HEK293 (cell line): ENCODE results near the gene FXYD2.
"Not testable (repeated sequence)": the region's sequence is repeated elsewhere in the genome, so short reads cannot be mapped to it uniquely, and the experiment has no call there.

ENCODE experiments used
- CTCF ChIA-PET: fragments of 350-600 bp; formaldehyde crosslinking; extraction: SDS; loops from one replicate; lab custom pipeline; 2021; ENCODE audit warnings: antibody characterized with exemption; lab: Yijun Ruan, JAX
- POLR2A ChIA-PET: fragments of 300-600 bp; formaldehyde crosslinking; extraction: SDS; loops from one replicate; lab custom pipeline; 2020; ENCODE audit warnings: antibody characterized with exemption, inconsistent platforms; lab: Yijun Ruan, JAX
- H3K27ac ChIP-seq: fragments of 200-500 bp; sonication (Bioruptor generic); 2 replicates; pipeline ENCODE4 v1.5.1; 2014; ENCODE audit warnings: low read depth, low read length, control low read depth, inconsistent platforms; ENCODE audit errors: extremely low read depth
- H3K36me3 ChIP-seq, 2 experiments: fragments of 200-500 bp in 1 of 2; sonication (Bioruptor generic) in 1 of 2; 1 replicate in 1 of 2; 2 replicates in 1 of 2; pipeline ENCODE4 v1.5.1; 2014 to 2017; ENCODE audit warnings: inconsistent platforms in 2 of 2, low read length in 2 of 2; ENCODE audit not compliant: control insufficient read depth in 2 of 2, insufficient read depth in 1 of 2
- H3K4me1 ChIP-seq: fragments of 200-500 bp; sonication (Bioruptor generic); 2 replicates; pipeline ENCODE4 v1.5.1; 2014; ENCODE audit warnings: mild to moderate bottlenecking, low read length, inconsistent platforms; ENCODE audit not compliant: control insufficient read depth, insufficient read depth
- H3K4me3 ChIP-seq: 2 replicates; pipeline ENCODE4 v1.5.1; 2011; ENCODE audit warnings: low read depth, mild to moderate bottlenecking, control low read depth, low read length, moderate library complexity
- H3K9me3 ChIP-seq: fragments of 200-500 bp; sonication (Bioruptor generic); 2 replicates; pipeline ENCODE4 v1.5.1; 2014; ENCODE audit warnings: low read depth, low read length, inconsistent platforms; ENCODE audit not compliant: control insufficient read depth, insufficient read depth
- GLI2 ChIP-seq: fragments of 450-650 bp; formaldehyde crosslinking; IDR thresholded peaks from 2 replicates; pipeline ENCODE4; 2017; ENCODE audit warnings: missing biosample characterization, missing genetic modification characterization, low read depth, borderline replicate concordance
- GLIS1 ChIP-seq: fragments of 450-650 bp; formaldehyde crosslinking; IDR thresholded peaks from 2 replicates; pipeline ENCODE4 v1.5.1; 2016; ENCODE audit warnings: missing biosample characterization, missing genetic modification characterization
- MEIS1 ChIP-seq: sonication (generic); formaldehyde crosslinking; IDR thresholded peaks from 2 replicates; pipeline ENCODE4 v1.8.1; 2022; ENCODE audit warnings: missing genetic modification reagents, mild to moderate bottlenecking, borderline replicate concordance
- TSHZ1 ChIP-seq: fragments of 450-650 bp; formaldehyde crosslinking; IDR thresholded peaks from 2 replicates; pipeline ENCODE4 v1.5.1; 2016; ENCODE audit warnings: missing biosample characterization, missing genetic modification characterization, borderline replicate concordance
- WT1 ChIP-seq: fragments of 450-650 bp; formaldehyde crosslinking; IDR thresholded peaks from 2 replicates; pipeline ENCODE4 v1.5.1; 2016; ENCODE audit warnings: missing biosample characterization, missing genetic modification characterization
- ZBTB21 ChIP-seq: fragments of 450-650 bp; formaldehyde crosslinking; IDR thresholded peaks from 2 replicates; pipeline ENCODE4 v1.5.1; 2017; ENCODE audit warnings: missing biosample characterization, missing genetic modification characterization
- ZNF138 ChIP-seq: fragments of 450-650 bp; formaldehyde crosslinking; IDR thresholded peaks from 2 replicates; pipeline ENCODE4 v1.5.1; 2016; ENCODE audit warnings: missing biosample characterization, missing genetic modification characterization, borderline replicate concordance
- ZNF211 ChIP-seq: fragments of 450-650 bp; formaldehyde crosslinking; IDR thresholded peaks from 2 replicates; pipeline ENCODE4 v1.5.1; 2016; ENCODE audit warnings: low read depth, missing biosample characterization, missing genetic modification characterization
- ZNF248 ChIP-seq: fragments of 450-650 bp; formaldehyde crosslinking; IDR thresholded peaks from 2 replicates; pipeline ENCODE4 v1.5.1; 2017; ENCODE audit warnings: missing biosample characterization, missing genetic modification characterization
- ZNF280D ChIP-seq: fragments of 450-650 bp; formaldehyde crosslinking; IDR thresholded peaks from 2 replicates; pipeline ENCODE4 v1.5.1; 2016; ENCODE audit warnings: missing biosample characterization, missing genetic modification characterization
- ZNF292 ChIP-seq: fragments of 450-650 bp; formaldehyde crosslinking; IDR thresholded peaks from 2 replicates; pipeline ENCODE4 v1.5.1; 2016; ENCODE audit warnings: low read depth, missing biosample characterization, missing genetic modification characterization, borderline replicate concordance
- ZNF341 ChIP-seq: fragments of 450-650 bp; formaldehyde crosslinking; IDR thresholded peaks from 2 replicates; pipeline ENCODE4; 2016; ENCODE audit warnings: low read depth, missing biosample characterization, missing genetic modification characterization
- ZNF37A ChIP-seq: fragments of 450-650 bp; IDR thresholded peaks from 2 replicates; pipeline ENCODE4 v1.5.1; 2018; ENCODE audit warnings: missing biosample characterization, missing genetic modification characterization
- ZNF391 ChIP-seq: fragments of 450-650 bp; formaldehyde crosslinking; IDR thresholded peaks from 2 replicates; pipeline ENCODE4 v1.5.1; 2016; ENCODE audit warnings: low read depth, missing biosample characterization, missing genetic modification characterization, borderline replicate concordance
- ZNF48 ChIP-seq: fragments of 450-650 bp; formaldehyde crosslinking; IDR thresholded peaks from 2 replicates; pipeline ENCODE4 v1.5.1; 2016; ENCODE audit warnings: missing biosample characterization, missing genetic modification characterization
- ZNF501 ChIP-seq: fragments of 450-650 bp; formaldehyde crosslinking; IDR thresholded peaks from 2 replicates; pipeline ENCODE4 v1.5.1; 2016; ENCODE audit warnings: missing biosample characterization, missing genetic modification characterization
- ZNF629 ChIP-seq: fragments of 450-650 bp; formaldehyde crosslinking; IDR thresholded peaks from 2 replicates; pipeline ENCODE4 v1.5.1; 2017; ENCODE audit warnings: missing biosample characterization, missing genetic modification characterization
- ZNF776 ChIP-seq: fragments of 450-650 bp; formaldehyde crosslinking; IDR thresholded peaks from 2 replicates; pipeline ENCODE4 v1.5.0; 2017; ENCODE audit warnings: missing biosample characterization, missing genetic modification characterization, borderline replicate concordance
- ZNF777 ChIP-seq: fragments of 450-650 bp; formaldehyde crosslinking; IDR thresholded peaks from 2 replicates; pipeline ENCODE4 v1.5.1; 2017; ENCODE audit warnings: missing biosample characterization, missing genetic modification characterization, borderline replicate concordance
- ZNF830 ChIP-seq: fragments of 450-650 bp; IDR thresholded peaks from 2 replicates; pipeline ENCODE4 v1.5.0; 2018; ENCODE audit warnings: missing biosample characterization, missing genetic modification characterization, low read depth, mild to moderate bottlenecking, moderate library complexity

Gene FXYD2

DNA sequence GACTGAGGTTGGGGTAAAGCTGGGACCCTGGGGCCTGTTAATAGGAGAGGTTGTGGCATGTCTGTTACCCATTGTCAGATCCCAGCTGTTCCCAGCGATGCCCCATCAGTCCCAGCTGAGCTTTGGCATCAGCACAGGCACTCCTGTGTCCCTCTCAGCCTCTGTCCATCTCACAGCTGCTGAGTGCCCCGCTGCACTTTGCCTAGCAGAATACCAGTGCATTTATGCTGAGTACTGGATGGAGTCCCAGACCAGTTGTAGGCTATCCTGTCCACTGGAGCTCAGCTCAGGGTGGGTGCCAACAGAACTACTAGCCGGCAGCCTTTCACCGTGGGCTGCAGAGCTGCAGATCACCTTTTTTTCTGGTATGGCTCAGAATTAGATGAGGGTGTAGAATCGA, 42.0 kb upstream of the FXYD2 start:
- Histone ChIP-seq H3K4me3 (no peak overlapping the region), H3K27ac (no peak overlapping the region), H3K9me3 (no peaks in the 10 kb centered on the region), H3K4me1 (peaks cover 3% of the 10 kb centered on the region), H3K36me3 (no peaks in the 10 kb centered on the region)
- ChIA-PET POLR2A (no interaction called here), CTCF (interaction anchor here (1.2 kb wide), 1 partner anchor 22 kb away, joined by 4 read pairs; no protein-coding TSS in a partner anchor)
- TF ChIP-seq ZNF138 (tag by site-specific recombination) (no peak), ZNF776 (no peak), ZNF341 (no peak), ZNF501 (tag by site-specific recombination) (no peak), ZNF248 (tag by site-specific recombination) (no peak), ZNF830 (tag by site-specific recombination) (no peak), ZNF37A (no peak), WT1 (tag by site-specific recombination) (no peak), ZNF629 (tag by site-specific recombination) (no peak), GLIS1 (tag by site-specific recombination) (no peak), MEIS1 (CRISPR knock-in tag) (no peak), ZBTB21 (tag by site-specific recombination) (no peak), ZNF211 (tag by site-specific recombination) (no peak), GLI2 (no peak), ZNF292 (tag by site-specific recombination) (no peak), ZNF777 (tag by site-specific recombination) (no peak), ZNF391 (tag by site-specific recombination) (no peak), ZNF280D (no peak), TSHZ1 (tag by site-specific recombination) (no peak), ZNF48 (tag by site-specific recombination) (no peak)

GRCh38 chr11:117865546-117865945, 41.0 kb upstream of the FXYD2 start:
- POLR2A ChIA-PET, H3K4me3 ChIP-seq: not testable (repeated sequence)
- CTCF ChIA-PET, result interaction anchor here (0.6 to 1.2 kb wide), 4 partner anchors 21 to 430 kb away, joined by 3 to 5 read pairs (median 4); no protein-coding TSS in a partner anchor

More at GRCh38 chr11:117865546-117865945, 41.0 kb upstream of the FXYD2 start:
- H3K27ac ChIP-seq, H3K36me3 ChIP-seq, H3K9me3 ChIP-seq, H3K4me1 ChIP-seq: not testable (repeated sequence)
